GM18873 (cell line): ENCODE results near the gene DCANP1.

Source experiments
- ATAC-seq: cut with Tn5 transposase; IDR thresholded peaks from one replicate; pipeline ENCODE4 v1.9.1; 2021; ENCODE audit warnings: mild to moderate bottlenecking, moderate library complexity, moderate number of reproducible peaks; ENCODE audit not compliant: unreplicated experiment, low FRiP score

The DCANP1 gene

DNA sequence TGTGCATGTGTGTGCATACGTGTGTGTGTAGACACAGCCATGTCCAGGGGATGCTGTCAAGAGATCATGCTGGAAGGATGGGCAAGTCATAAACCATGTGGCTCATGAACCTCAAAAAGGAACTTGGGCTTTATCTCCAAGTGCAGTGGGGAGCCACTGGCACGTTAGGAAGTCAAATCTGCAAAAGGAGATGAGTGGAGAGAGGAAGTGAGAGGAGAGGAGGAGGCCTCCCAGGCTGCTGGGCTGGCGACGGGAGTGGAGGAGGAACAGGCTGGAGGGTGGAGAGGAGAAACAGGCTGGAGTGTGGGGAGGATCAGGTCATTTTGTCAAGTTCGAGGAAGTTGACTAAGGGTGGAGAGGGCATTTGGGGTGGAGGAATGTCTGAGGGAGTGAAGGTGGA is 34.2 kb upstream of the DCANP1 start:
- ATAC-seq = no peak

DNA sequence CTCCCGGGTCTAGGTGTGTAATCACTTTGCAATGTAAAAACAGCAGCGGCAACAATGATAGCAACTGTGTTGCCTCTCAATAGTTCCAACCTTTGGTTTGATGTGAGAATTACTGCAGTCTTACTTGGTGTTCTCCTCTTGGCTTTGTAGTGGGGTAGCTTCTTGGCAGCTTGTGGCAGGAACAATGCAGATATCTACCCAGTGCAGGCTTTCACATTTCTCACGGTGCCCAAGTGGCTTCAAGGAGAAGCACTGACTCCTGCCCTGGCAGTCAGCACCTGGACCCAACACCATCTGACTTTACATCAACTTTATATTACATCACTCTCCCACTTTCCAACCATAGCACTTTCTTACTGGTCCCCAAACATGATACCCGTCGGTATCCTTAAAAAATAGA is 33.4 kb upstream of the DCANP1 start:
- ATAC-seq = no peak

DNA sequence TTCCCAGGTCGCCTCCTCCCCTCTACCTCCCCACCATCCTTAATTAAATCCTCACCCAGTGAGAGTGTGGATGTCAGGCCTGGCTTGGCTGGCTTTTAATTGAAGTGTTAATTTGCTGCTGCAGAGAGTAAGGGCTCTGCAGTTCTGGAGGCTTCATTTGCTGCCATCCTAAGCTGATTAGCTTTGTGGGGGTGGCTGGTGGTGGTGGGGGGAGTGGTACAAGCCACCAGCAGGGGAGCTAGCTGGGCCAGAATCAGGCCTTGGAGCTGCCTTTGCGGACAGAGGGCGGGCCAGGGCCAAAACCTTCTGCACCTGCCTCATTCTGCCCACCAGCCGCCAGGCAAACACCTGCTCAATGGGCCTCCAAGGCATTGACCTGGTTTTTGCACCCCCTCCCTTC is 31.8 kb upstream of the DCANP1 start:
- ATAC-seq = no peak

DNA sequence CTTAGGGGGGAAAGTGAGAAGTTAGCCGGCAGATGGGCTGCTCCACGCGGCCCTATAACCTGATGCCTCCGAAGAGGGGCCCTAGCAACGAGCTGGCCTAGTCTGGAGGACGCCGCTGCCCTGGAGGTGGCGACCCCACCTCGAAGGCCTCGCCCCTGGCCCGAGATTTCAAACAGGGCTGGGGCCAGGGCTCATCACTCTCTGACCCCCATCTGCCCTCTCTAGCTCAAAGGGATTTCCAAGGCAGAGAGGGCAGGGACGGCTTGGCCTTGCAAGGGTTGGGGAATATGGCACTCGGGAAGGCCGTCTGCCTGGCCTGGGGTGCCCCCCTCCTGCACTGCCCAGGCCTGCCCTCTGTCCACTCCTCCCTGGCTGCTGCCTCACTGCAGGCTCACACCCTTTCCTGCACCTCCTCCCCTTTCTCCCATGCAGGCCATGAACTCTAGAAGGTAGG is 30.5 kb upstream of the DCANP1 start:
- ATAC-seq = no peak

DNA sequence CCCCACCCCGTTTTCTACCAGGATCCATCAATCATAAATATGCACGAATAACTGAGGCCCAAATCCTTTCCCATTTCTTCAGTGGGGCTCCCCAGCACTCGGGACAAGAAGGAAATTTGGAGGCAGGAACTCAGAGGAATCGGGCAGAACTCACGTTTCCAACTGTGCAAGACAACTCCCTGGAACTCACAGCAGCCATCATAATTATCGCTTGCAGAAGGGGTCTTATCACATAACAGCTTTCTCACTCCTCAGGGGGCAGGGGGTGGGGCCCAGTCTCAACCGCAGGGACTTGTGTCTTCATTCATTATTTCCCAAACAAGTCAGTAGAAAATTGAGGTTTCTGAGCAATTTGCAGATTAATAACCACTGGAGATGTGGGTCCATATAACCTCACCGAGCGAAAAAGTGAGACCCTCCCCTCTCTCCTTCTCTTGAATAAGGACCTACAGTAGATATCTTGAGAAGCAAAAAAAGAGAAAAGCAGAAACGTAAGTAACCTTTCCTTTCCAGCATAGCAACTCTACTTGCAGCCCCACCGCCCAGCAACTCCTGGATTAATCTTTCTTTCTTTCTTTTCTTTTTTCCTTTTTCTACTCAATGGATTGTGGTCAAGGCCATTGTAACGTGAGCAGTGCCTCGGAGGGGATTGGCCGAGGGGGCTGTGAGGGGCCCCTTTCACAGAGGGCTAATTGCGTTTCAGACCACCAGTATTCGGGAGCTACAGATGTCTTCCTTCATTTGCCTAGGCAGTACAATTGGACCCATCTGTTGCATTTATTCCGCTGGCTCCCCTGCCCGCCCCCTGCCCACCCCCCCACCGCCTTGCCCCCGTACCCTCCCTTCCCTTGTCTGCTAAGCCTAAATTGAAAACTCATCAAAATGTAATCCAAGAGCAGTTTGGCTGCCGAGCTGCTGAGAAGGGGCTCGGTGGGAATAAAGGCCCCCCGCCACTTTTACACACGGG is 29.8 kb upstream of the DCANP1 start:
- no peak for ATAC-seq

DNA sequence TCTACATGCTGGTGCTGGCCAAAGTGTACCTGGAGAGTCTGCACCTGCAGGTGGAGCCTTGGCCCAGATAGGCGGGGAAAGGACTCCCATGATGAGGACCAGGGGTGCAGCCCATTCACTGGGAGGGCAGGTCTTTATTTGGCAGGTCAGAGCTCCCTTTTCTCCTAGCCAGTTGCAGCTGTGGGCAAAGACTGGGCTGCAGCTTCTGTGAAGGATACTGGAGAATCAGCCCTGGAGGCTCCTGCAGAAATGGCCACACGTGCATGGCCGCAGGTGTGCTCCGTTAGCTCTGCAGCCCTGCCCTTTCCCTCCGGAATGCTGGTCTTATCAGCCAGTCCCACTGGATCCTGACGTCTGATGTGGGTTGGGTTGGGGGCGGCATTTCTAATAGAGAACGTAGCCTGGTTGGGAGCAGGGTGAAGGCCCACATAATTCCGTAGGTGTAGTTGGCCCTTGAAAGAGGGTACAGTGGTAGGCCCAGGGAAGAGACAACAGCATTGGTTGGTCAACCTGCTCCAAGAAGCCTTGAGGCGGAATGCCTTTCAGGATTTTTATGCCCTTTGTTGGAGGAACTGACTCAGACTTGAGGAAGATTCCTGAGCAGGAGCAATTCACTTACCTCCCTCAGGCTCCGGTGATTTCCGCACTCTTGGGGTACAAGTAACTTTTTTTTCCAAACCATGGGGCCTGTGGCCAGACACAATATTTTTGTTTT is 27.0 kb upstream of the DCANP1 start:
- ATAC-seq = no peak

DNA sequence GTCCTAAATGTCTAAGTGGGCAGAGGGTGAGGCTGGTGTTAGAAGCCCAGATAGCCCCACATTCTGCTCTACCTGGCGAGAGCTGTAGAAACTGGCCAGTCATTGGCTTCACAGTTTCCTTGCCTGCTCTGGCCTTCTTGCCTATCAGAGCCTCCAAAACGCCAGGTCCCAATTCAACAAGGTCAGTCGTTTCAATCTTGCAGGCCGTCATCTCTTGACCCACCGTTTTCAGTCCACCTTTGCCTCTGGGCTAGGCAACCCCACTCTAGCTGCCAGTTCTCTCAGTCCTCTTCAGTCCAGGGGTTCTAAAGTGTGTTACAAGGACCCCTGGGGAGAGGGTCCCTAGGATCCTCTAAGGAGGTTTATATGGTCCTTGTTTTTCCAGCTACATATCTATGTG is 25.0 kb upstream of the DCANP1 start:
- no peak for ATAC-seq

DNA sequence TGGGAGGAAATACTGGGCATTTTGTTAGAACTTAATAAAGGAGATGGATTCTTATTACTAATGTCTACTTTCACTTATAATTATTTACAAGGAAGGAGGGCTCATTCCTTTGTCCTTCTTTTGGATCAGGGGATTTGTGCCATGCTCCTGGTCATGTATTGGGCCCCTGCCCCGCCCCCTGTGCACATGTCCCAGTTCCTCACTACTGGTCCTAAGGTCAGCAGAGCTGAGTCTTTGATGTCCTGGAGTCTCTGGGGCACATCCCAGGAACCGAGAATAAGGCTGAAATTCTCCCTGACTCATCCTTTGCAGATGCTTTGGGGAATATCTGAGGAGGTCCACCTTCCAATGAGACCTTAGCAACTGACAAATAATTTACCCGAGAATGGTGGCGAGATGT is 24.6 kb upstream of the DCANP1 start:
- ATAC-seq = no peak

DNA sequence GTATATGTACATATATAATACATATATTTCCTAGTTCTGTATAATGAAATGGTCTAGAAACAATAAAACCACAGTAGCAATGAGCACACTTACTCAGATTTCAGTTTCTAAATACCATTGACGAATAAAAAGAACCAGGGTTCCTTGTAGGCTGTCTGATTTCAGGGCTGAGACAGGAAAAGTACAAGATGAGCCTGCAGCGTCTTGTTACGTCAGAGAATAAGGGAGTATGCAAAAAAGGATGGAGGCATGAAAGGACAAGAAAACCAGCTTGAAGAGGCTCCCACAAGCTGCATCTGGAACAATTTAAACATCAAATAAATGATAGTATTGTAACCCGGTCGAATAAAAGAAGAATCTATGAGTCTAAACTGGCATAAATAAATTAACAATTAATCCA is 22.8 kb upstream of the DCANP1 start:
- ATAC-seq = no peak

DNA sequence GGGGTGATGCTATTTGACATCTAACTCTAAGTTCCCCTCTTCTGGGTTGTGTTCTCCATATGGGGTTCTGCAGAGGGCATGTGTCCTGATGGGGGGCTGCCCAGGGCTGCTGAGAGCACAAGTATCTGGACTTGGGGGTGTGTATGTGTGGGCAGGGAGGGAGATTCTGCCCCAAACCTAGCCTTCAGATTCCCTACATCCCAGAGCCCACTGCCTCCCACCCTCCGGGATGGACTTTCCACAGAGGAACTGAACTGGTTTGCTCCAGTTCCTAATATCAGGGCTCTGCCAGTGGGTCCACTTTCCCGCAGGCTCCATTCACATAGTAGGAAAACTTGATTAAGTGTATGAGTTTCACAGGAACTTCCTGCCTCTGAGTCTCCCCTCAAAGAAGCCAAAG is 21.4 kb upstream of the DCANP1 start:
- no peak for ATAC-seq

DNA sequence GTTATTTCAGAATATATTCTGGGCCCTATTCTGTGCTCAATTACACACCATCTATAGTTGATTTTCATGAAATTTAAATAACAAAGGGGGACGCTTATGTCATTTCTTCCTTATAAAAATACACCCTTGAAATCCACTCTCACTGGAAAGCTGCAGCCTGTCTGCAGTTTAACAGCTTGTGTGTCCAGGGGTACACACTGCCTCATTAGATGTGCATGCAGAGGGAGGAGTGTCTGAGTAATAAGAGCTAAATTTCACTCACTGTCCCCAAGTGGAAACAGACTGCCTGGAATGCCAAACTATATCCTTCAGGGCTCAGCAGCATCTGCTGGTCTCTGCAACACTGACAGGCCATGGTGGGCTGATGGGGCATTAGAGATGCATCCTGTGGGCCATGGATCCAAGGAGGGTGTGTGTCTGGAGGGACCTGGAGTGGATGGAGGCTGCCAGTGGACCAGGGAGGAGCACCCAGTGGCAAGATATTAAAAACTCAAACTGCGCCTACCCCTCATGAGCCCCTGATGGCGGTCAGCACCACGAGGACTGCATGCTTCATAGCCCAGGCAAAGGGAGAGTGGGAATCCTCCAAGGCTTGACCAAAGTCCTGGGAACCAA is 20.8 kb upstream of the DCANP1 start:
- no peak for ATAC-seq

DNA sequence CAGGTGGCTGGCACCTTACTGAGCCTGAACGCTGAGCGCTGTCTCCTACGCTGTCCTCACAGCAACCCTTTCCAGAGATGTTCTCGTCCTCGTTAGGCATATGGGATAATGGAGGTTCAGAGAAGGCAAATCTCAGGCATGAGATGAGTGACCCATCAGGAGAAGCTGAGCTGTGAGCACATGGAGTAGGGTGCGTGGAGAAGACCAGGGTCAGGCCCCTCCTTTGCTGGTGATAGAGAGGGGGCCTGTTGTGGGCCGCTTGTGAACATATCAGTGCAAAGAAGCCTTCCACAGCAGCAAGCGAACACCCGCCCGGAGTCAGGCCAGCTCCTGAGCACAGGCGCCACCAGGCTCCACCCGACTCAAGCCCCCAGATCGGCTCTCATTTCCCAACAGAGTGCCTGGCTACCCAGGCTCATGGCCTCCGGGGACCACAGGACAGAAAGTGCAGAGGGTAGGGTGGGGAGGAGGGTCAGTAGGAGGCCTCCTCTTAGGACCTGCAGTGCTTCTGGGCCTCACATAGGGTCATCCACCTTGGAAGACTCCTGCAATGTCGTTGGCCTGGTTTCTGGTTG is 20.0 kb upstream of the DCANP1 start:
- no peak for ATAC-seq

DNA sequence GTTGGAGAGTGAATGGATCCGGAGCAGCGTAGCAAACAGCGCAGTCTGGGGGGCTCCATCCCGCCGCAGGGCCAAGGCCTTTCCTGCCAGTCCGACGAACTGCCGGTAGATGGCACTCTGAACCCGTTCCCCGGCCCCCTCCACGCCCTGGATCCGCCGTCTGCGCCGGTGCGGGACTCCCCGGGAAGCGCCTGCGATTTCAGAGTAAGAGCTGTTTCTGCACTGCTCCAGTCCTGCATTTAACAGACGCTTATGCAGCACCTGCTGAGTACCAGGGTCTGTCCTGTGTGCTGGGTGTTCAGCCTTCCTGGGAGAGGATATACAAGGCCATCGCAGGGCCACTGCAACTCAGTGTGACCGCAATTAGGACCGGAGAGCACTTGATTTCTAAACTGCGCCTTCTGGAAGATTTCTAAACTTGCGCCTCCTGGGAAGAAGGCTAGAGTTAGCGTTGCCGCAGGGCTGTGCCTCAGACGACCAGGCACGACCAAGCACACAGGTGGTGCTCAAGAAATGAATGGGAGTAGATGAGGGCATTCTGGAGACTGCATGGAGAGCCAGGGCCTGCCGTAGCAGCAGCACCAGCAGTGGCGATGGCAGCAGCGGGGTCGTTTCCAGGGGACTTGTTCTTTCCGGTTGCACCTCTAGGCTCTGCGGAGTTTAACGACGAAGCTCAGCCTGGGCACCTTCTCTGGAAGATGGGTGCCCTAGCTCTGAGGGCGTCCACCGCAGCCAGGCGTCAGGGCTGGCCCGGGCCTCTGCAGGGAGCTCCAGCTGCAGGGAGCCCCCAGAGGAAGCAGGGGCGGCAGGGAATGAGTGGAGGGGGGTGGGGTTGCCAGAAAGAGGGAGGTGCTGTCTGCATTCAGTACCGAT is 19.3 kb upstream of the DCANP1 start:
- ATAC-seq = no peak

DNA sequence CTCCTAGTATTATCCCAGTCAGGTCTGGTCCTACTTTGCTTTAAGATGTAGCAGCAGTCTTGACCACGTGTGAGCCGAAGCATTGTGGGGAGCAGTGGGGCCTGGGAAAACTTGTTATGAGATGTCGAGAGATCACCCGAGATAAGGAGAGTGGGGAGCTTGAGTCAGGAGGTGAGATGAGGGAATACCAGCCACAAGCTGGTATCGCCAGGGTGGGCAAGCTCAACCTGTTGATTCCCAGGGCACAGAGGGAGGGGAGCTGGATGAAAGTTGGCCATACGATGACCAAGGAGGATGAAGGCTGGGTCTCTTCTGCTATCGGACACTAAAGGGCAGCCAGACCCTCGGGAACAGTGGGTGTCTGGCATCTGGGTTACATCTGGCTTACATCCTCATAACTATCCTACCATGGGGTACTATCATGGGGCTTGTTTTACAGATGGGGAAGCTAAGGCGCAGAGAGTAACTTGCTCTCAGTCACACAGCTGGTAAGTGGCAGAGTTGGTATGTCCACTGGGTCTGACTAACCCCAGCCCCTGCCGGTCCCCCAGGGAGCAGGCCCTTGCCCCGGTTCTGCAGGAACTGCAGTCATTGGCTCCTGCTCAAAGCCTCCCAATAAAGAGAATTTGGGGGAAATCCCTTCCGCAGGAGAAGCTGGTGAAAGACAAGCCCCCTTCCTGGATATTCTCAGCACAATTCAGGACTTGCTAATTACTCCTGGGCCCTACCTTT is 18.4 kb upstream of the DCANP1 start:
- ATAC-seq = no peak

DNA sequence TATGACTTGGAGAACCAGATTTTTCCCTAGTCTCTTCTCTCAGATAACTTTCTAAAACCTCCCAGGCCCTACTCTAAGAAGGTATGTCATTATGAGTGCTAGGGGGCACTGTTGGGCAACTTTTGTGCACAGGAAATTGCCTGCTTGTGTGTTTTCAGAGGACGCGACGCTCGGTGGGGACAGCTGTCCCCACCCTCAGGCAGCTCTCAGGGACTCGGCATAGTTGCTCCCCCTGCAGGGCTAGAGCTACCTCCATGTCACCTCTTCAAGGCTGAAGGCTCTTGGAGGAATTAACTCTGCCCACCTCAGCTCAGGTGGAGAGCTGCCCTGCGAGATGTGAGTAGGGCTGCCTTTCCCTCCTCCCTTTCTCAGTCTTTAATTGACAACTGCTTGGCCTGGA is 15.2 kb upstream of the DCANP1 start:
- no peak for ATAC-seq

DNA sequence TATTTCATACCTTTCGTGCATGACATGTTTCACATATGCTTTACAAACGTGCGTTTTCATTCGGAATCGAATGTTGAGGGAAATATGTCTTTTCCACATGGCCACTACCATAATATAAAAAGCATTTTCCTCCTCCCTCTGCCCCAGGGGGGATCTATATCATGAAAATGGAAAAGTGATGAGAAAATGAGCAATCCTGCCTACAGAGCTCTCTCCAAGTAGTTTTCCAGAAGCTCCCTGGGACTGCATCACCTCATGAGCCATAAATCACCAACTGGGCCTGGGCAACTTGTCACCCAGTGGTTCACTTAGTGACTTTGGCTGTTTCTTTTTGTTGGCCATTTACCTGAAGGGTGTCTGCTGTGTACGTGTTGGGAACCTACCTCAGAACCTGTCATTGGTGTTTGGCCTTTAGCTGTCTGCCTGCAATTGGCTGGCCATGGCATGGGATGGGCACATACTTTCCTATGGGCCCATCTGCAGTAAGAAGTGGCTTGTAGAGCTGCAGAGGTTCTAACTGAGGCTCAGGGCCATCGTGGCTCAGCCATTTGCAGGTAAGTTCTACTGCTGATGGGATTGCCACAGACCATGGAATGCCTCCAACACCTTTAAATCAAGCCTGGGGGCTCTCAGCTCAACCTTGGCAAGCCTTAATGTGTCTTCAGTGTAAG is 14.5 kb upstream of the DCANP1 start:
- ATAC-seq = no peak

DNA sequence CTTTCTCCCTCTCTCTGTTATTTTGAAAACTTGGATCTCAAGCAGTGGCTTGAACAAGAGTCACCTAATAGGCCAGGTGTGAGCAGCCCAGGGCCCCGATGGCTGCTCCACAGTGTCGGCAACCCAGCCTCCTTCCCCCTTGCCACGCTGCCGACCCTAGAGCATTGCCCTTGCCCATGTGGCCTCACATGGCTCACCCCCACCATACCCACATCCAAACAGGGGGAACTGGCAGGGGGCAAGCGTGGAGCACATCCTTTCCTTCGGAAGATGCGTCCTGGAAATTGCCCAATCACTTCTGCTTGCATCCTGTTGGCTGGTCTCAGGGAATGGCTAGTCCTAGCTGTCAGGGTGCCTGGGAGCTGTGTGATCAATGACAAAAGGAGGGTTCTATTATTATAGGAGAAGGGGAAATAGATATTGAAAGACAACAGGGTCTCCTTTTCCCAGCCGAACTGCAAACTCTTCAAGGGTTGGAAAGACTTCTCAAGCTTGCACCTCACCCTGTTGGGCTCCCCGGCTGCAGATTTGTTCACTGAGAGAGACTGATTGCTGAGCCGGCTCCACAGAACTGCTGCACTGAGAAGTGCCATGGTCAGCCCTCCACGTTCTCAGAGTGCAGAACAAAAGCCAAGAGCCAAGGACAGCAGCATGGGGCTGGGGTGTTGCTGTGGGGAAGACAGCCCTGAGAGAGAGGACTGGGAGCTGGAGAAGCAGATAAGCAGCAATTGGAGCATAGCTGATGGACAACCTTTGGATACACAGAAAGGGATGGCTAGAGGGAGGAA is 13.3 kb upstream of the DCANP1 start:
- no peak for ATAC-seq

DNA sequence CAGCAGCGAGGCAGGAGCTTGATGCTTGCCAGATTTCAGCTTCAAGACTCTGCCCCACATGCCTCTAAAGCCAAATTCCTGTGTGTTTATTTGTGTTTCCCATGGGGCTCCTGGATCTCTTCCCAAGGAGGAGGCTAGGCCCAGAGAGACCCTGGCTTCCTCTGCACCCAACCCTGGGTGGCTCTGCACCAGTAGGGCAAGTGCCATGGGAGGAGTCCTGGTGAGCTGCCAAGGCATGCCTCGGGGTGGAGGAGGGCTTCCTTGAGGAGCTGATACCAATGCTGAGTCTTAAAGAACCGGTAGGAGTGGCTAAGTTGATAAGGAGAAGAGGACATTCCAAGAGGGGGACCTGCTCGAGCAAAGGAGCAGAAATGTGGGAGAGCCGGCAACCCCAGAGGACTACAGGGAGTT is 11.8 kb upstream of the DCANP1 start:
- no peak for ATAC-seq
